Measurements from ENCODE around the gene RPA1.
"Not testable (repeated sequence)": the region's sequence is repeated elsewhere in the genome, so short reads cannot be mapped to it uniquely, and the experiment has no call there.

The RPA1 gene

DNA sequence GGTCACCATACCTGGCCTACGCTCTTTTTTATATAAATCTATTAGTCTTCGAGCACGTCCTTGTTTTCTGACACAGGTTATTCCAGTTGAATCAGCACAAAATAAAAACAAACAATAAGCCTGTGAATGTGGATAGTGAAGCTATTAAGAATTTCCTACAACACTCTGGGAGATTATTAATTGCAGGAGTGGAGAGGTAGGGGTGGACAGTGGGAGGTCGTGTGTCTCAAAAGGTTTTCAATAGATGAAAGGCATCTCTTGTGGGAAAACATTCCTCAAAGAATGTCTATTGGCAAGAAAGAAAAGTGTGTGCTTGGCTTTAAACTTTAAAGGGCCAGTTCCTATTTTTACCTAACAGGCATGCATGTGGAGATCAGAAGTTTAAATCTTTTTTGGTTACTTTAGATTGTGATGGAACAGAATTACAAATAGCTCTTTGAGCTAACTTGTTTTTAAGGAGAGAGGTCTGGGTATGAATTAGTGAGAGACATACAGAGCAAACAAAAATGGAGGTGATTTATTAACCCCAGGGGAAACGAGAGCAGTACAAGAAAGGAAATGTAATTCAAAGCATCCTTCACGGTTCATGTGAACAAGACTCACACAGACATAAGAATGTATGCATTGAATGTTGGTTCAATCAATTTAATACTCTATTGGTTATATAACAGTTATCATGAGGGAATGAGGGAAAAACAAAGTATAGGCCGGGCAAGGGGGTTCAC is 9.1 kb upstream of the RPA1 start:
- DNase-seq (ENCODE audit: low read depth): no peak

DNA sequence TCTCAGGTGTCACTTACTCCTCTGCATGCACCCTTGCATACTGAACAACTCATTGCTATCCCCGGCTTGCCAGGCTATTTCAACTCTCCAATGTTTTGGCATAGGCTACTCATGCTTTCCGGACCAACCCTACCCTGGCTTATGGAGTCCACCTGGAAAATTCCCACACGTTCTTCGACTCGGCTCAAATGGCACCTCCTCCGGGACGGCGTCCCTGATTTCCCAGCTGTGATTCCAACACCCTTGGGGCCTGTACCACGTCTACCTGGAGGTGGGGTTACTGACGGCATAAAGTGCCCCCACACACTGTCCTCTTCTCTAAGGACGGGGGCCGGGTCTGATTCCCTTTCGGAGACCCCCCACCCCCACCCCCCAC is 601 bp upstream of the RPA1 start:
- no peak for DNase-seq (ENCODE audit: low read depth)

DNA sequence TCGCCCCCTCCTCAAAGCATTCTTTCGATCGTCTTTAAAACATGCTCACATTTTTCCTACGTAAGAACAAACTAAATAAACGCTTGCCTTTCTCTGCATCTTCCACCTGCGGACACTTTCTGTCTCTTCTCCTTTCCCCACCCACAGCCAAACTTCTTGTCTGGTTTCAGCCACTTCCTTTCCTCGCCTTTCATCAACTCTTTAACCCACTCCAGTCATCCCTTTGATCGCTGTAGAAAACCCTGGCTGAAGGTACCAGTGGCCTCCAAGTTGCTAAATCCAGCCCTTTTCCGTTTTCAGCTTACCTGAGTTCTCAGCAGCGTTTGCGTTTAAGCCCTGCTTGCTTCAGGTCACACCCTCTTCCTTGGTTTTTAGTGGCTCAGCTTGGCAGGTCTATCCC is 483 bp downstream of the RPA1 start:
- no peak for DNase-seq (ENCODE audit: low read depth)

DNA sequence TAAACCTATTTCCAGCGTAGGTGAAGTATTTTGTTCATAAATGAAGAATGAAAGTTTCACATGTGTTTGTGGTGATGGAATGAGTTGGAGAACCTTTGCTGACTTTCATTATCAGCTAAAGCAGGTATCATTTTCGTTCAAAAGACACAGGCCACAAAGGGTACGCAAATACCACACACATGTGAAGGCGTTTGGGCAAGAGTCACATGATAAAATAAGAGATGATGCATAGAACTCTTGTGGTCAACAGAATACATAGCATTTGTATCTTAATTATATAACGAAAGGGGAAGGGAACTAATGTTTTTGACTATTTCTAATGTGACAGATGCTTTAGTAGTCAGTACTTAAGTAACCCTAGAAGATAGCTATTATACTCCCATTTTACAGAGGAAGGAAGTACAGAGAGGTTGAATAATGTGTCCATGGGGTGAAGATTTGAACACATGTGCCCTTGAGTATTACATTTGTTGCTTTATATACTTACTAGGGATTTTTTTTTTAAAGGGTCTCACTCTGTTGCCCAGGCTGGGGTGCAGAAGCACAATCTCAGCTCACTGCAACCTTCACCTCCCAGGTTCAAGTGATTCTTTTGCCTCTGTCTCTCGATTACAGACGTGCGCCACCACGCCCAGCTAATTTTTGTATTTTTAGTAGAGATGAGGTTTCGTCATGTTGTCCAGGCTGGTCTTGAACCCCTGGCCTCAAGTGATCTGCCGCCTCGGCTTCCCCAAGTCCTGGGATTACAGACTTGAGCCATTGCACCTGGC is 4.8 kb downstream of the RPA1 start:
- no peak for DNase-seq (ENCODE audit: low read depth)

DNA sequence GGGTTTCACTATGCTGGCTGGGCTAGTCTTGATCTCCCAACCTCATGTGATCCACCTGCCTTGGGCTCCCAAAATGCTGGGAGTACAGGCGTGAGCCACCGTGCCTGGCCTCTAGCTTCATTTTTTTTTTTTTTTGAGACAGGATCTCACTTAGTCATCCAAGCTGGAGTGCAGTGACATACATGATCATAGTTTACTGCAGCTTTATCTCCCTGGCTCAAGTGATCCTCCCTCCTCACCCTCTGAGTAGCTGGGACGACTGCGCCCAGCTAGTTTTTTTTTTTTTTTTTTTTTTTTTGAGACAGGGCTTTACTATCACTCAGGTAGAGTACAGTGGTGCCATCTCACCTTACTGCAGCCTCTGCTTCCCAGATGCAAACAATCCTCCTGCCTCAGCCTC is 9.7 kb downstream of the RPA1 start:
- no peak for DNase-seq (ENCODE audit: low read depth)

DNA sequence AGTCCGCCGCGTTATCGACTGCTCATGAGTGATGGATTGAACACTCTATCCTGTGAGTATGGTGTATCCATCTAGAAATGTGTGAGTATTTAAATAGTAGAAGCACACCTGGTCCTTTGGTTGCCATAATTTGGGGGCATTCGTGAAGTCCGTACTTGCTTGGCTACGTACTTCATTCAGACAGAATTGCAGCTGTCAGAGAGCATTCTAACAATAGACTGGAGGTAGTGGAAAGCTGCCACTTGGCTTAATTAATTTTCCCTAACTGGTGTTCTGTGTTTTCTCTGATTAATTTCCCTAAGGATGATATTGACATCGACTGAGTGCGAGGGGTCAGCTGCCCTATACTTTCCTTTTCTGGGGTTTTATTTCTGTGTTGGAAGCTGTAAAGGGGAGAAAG is 14.1 kb downstream of the RPA1 start:
- no peak for DNase-seq (ENCODE audit: low read depth)

DNA sequence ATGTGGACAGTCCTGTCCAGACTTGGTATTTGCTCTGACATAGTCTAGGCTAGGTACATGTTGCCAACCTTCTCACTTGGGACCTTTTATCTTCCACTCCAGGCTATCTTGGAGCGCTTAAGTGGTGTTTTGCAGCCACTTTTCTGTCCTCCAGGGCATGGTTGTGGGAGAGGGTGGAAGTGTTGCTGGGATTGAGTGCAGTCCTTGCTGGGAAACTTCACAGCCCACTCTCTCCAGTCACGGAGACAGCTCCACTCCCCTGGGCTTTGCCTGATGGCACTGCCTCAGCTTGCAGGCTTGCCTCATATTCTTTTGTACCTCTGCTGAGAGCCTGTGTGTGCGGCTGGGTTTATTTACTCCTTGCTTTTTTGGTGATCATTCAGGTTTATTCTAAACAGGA is 17.4 kb downstream of the RPA1 start:
- DNase-seq (ENCODE audit: low read depth): no peak

DNA sequence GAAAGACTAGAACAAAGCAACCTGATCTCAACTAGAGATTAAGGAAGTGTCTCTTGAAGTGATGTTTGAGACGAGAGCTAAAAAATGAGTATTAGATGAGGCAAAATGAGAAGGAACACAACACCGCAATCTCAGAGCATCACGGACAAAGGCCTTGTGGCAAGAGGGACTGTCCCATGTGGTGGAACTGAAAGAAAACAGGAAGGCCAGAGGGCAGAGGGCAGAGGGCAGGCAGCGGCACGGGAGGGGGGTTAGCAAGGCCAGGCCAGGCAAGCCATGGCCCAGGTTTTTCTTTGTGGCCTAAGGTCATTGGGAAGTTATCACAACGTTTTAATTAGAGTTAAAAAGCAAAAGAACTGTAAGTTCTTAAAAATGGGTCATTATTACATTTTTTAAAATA is 22.5 kb downstream of the RPA1 start:
- DNase-seq (ENCODE audit: low read depth): no peak

DNA sequence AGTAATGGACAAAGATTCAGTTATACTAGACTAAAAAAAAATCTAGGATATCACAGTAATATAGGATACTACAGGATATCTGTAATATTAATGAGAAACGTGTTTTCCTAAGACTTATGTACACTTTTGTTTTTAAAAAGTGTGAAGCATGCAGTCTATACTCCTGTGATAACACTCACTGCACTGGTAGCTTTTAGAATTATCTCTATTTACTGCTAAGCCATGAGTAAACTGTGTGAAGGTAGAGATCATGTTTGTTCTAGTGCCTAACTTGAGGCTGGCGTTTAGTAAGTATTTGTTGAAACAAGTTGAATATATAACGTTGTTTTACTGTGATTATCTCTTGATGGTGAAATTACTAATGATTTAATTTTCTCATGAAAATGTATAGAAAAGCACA is 23.9 kb downstream of the RPA1 start:
- DNase-seq (ENCODE audit: low read depth): no peak

DNA sequence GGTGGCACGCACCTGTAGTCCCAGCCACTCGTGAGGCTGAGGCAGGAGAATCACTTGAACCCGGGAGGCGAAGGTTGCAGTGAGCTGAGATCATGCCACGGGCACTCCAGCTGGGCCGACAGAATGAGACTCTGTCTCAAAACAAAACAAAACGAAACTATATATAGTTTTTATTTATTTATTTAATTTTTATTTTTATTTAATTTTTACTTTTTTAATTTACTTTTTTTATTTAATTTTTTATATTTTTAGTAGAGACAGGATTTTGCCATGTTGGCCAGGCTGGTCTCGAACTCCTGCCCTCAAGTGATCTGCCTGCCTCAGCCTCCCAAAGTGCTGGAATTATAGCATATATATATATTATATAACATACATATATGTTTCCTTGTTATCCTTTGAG is 26.7 kb downstream of the RPA1 start:
- DNase-seq (ENCODE audit: low read depth): not testable (repeated sequence)

DNA sequence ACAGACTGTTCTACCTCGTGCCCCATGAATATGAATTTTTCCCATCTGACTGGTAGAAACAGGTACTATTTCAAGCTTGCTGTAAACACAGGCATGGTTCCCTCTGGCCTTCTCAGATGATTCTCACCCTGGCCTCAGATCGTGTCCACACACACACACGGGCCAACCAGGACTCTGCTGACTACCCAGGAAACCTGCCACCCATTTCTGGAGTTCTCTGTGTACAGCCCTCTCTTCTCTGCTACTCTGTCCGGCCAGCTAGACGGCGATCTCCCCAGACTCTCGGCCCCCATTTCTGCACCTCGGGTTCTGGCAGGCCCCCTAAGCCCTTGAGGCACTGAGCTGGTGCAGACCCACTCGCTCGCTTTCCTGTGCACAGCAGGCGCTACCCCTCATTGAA is 31.2 kb downstream of the RPA1 start:
- no peak for DNase-seq (ENCODE audit: low read depth)

DNA sequence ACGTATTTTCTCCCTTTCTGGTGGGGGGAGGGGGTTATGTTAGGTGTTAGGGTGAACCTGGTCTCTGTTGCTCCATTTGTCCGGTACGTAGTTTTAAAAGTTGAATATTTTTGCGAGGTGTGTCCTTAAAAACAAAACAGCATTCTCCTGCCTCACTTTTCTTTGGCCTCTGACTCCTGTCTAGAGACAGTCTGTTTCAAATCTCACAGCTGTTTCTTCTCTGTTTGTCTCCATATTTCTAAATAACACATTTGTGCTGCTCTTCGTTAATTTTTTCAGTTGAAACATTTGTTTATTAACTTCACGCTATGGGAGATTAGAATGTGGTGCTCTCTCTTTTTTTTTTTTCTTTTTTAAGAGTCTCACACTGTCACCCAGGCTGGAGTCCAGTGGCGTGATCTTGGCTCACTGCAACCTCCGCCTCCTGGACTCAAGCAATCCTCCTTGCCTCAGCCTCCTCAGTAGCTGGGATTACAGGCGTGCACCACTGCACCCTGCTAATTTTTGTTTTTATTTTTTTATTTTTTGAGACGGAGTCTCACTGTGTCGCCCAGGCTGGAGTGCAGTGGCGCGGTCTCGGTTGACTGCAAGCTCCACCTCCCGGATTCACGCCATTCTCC is 31.7 kb downstream of the RPA1 start:
- no peak for DNase-seq (ENCODE audit: low read depth)

DNA sequence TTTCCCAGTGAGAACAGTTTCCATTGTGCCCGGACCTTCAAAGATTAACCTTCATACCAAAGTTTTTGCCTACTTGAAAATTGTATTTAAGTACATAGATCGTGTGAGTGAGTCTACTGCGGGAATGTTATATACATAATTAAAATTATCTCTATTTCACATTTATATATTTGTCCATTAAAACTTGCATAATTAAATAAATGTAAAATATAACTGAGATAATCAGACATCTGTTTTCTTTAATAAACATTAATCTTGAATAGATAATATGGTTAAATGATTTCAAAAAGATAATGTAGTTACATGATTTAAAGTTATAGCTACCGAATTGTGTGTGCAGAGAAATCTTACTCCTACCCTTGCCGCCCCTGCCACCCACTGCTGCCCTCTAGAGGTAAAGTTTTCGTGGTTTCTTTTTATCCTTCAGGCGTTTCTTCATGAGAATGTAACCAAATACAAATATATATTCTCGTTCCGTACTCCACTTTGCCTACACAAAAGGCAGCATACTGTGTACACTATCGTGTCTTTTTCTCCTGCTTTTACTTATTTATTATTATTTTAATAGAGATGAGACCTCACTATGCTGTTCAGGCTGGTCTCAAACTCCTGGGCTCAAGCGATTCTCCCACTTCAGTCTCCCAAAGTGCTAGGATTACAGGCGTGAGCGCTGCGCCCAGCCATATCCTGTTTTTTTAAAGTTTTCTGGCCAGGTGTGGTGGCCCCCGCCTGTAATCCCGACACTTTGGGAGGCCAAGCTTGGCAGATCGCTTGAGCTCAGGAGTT is 35.6 kb downstream of the RPA1 start:
- peak; percentile 26 for DNase-seq (ENCODE audit: low read depth)

DNA sequence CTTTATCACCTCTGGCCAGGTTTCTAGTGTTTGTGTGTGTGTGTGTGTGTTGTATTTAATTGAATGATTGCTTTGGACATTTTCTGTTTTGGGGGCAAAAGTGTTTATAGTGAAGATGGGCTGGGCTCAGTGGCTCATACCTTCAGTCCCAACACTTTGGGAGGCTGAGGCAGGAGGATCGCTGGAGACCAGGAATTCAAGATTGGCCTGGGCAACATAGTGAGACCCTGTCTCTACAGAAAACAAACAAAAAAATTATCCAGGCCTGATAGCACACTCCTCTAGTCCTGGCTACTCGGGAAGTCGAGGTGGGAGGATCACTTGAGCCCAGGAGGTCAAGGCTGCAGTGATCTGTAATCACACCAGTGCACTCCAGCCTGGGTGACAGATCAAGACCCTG is 37.5 kb downstream of the RPA1 start:
- DNase-seq (ENCODE audit: low read depth): no peak

DNA sequence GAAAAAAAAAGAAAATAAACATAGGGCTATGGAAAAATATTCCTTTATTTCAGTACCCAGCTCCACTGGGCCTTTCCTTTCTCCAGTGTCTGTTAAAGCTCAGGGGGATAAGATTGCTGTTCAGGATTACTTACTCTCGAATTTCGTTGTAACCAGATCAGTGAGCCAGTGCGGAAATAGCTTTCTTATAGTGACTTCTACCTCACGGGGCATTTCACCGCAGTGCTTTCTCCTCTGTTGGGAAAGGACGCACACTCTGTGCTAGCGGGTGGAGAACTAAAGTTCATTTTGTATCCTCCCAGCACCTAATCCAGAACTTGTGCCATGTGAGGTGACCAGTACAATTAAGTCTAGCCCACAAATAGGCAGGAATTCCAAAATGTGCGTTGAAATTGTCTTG is 38.3 kb downstream of the RPA1 start:
- DNase-seq (ENCODE audit: low read depth): no peak

DNA sequence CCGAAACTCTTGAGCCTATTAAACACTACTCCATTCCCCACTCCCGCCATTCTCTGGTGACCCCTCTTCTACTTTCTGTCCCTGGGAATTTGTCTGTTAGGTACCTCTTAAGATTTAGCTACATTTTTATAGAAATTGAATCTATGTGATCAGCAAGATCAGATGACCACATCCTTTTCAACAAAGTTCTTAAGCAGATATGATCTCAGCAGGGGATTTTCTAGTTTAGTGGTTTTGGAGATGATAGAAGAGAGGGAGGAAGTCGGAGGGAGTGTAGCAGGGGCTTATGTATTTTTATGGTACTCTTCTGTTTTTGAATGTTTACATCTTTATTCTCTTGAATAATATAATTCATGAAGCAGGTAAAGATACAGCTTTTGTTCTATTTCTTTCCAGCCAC is 40.8 kb downstream of the RPA1 start:
- no peak for DNase-seq (ENCODE audit: low read depth)

DNA sequence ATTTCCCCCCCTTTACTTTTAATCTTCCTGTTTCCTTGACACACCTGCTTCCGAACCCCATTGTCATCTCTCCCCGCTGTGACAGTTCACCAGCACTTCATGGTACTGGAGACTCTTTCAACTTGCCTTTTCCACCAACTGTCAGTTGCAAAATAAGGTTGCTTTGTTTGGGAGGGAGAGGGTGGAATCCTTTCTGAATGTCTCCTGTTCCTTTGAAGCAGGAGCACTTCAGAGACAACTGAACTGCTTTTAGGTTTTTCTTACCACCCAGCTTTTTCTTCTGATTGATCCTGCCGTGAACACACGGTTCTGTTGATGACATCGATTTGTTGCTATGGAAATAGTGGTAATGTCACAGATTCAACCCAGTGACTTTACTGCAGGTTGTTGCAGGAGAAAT is 42.0 kb downstream of the RPA1 start:
- DNase-seq (ENCODE audit: low read depth): no peak

DNA sequence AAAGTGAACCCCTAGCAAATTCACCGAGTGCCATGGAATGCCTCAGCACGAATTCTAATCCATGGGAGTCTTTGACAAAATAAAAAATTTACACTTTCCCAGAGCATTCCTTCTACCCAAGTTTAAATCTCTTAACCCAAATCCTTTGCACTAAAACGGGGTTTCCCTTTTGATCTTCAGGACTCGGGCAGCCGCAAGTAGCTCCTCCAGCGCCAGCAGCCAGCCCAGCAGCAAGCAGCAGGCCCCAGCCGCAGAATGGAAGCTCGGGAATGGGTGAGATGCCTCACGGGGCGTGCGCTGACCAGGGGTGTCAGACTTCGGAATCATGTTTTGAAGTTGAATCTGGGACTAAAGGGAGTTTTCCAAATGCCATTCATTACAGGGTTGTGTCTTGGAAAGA is 42.4 kb downstream of the RPA1 start:
- DNase-seq (ENCODE audit: low read depth): no peak

DNA sequence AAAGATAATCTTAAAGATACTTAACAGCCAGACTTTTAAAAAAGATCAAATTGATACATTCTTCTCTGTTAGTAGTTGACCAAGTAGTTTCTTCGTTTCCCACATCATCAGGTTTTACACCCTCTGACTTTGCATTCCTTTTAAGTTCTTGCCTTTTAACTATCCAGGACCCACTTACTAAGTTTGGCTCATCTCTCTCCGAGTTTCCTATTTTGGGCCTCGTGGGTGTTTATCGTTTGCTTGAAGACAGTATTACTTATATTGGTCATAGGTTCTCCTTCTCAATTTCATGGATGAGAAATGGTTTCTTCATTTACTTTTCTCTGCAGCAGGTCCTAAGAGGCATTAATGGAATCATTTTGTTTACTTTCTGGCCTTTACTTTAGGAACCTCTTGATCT is 43.2 kb downstream of the RPA1 start:
- DNase-seq (ENCODE audit: low read depth): no peak

DNA sequence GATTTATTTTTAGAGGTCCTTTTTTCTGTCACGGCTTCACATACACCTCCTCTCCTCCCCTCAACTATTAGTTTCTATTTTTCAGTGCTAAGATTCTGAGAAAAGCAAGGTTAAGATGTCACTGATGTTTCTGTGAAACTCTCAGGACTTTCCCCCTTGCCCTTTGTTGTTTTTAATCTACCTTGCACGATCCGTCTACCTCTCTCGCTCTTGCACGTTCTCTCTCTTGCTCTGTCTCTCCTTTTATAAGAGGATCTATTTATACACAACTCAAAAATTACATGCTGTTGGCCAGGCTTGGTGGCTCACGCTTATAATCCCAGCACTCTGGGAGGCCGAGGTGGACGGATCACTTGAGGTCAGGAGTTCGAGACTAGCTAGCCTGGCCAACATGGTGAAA is 43.6 kb downstream of the RPA1 start:
- no peak for DNase-seq (ENCODE audit: low read depth)

DNA sequence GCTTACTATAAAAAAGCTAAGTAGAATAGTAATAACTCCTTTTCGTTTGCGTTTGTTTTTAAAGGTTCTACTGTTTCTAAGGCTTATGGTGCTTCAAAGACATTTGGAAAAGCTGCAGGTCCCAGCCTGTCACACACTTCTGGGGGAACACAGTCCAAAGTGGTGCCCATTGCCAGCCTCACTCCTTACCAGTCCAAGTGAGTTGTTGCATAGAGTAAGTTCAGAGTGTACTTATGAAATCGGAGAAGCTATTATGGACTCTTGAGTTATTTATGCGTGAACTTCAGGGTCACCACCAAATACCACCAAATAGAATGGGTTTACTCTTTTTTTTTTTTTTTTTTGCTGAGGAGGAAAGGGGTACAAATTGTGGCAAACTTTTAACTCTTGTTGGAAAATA is 45.8 kb downstream of the RPA1 start:
- no peak for DNase-seq (ENCODE audit: low read depth)

DNA sequence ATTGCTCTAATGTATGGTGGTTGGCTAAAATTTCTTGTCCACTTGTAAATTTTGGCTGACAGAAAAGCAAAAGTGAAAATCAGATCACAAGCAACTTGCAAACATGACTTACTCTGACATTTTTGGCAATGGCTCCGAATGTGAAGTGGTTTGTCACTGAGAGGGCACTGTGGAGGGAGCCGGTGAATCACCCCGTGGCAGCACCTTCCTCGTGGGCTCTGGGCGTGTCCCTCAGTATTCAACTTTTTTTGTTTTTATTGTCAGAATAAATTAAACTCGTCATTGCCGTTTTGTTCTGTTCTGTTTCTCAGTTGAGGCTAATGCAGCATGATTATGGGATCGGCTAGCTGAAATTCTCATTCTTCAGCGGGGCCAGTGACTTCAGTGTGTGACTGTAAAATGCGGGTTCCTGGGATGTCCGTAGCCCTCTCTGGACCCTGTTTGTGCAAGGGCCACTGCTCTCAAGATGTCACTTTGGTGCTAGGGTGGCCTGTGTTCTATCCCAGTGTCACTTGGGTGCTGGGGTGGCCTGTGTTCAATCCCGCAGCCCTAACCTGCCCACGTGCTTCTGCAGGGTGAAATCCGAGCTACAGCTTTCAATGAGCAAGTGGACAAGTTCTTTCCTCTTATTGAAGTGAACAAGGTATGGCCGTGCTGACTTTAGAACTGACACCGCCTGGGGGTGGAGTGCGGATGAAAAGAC is 48.8 kb downstream of the RPA1 start:
- DNase-seq (ENCODE audit: low read depth): no peak

Measured in stimulated activated CD8-positive, alpha-beta memory T cell treated with anti-CD3 and anti-CD28 coated beads, Interleukin-12 subunit alpha, Interleukin-12 subunit beta, amount 100 ng/mL, for 1 hour (primary cell).